Stimulated activated CD4-positive, alpha-beta T cell treated with anti-CD3 and anti-CD28 coated beads, Interleukin-2, amount 100 ng/mL, for 4 hours (primary cell): Measurements from ENCODE around the gene RPL38.

Source experiments
- DNase-seq: peaks from one replicate; pipeline ENCODE4 v3.0.0-alpha.2; 2020; ENCODE audit warnings: low read depth

Gene RPL38

GRCh38 chr17:74211141-74211911, 7.8 kb downstream of the RPL38 start:
- DNase-seq: no peak

- no peak for DNase-seq
Measured at GRCh38 chr17:74211912-74212208, 8.4 kb downstream of the RPL38 start.

DNA sequence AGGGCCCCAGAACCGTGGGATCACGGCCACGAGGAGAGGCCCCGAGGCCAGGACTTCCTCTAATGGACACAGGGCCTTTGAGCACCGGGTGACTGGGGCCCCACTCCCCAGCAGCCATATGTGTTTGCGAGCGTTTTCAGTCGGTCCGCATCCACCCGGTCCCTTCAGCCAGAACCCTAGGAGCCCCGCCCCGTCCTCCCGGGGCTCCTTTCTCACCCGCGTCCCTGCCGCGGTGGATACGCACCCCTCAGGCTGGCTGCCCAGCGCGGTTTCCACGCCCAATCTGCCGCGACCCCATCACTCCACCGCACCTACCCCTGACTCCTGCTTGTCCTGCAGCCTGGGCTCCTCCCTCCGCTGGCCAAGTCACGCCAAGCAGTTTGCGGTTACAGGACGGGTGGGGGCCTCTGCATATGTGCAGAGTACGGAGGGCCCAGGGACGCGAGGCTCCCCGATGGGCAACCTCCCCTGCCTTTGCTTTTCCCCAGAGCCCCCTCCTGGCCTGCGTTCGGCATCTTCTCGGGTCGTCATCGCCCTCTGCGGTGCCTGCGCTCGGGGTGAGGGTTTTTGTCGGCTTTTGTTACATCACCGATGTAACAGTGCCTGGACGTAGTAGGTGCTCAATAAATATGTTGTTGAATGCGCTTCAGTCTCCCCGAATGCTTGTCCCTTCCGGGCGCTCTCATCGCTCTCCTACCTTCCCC, 8.9 kb downstream of the RPL38 start:
- no peak for DNase-seq

DNA sequence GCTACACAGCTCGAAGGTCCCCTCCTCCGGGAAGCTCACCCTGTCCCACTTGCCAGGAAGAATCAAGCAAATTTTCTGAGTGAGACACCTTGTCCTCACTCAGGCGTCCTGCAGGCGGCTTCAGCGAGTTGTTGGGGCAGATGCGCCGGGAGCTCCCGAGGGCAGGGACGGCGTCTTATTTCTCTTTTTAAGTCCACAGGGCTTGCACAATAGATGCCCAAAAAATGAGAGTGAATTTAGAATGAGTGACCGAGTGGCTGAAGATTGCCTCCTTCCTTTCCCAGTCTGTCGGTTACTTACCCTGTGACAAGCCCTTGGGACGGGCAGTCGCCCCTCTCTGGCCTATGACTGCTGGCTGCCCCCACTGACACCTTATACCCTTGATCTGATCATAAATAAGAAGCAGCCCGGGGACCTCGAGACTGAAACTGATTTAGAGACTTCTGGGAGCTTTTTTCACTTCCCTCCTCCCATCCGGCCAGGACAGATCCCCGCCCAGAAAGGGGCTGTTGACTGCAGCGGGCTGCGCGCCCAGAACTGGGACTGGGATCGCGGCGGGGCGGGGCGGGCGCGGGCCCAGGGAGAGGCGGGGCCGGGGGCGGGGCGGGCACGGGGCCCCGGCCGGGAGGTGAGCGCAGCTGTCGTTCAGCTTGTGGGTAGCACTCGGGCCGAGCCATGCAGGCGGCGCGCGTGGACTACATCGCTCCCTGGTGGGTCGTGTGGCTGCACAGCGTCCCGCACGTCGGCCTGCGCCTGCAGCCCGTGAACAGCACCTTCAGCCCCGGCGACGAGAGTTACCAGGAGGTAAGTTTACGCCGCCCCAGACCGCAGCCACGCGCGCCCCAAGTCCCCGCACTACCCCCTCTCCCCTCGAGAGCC, 9.7 kb downstream of the RPL38 start, which contains the start of gene TTYH2:
TSS of gene TTYH2 (plus strand) at position 659 of the 879 bp plus-strand sequence. CDS start at position 676, 17 bp downstream.
- peak; percentile 54 for DNase-seq

GRCh38 chr17:74213861-74214391, 10.4 kb downstream of the RPL38 start:
- DNase-seq: no peak

DNA sequence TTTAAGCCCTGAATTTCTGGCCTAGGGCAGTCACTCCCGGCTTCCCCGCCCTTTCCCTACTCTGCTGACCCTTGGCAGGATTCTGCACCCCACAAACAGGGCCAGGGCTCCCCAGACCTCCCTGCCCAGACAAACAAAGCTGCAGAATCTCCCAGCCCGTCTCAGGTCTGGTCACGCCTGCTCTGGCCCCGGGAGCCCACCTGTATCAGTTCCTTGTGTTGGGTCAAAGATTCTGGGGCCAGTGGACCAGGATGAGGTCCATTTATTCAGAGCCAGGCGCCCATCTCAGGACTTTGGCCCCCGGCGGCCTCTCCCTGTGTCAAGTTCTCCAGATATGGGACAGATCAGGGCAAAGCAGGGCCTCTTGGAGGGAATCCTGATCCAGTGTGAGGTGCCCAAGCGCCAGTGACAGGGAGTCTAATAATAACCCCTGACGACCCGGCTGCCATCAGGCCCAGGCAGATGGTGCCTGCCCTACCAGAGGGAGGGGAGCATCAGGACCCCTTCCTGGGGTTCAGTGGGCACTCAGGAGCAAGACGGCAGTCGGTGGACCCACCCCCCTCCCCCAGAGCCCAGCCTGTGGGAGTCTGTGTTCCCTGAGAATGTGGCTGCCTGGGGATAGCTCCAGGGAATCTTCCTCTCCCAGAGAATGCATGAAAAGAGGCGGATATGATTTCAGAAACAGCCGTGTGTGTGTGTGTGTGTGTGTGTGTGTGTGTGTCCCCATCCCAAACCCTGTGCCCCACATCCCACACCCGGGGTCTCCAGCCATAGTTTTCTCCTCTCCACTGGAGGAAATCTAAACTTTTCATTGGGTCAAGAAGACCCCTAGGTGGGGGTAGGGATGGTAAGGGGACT, 11.2 kb downstream of the RPL38 start:
- no peak for DNase-seq

DNA sequence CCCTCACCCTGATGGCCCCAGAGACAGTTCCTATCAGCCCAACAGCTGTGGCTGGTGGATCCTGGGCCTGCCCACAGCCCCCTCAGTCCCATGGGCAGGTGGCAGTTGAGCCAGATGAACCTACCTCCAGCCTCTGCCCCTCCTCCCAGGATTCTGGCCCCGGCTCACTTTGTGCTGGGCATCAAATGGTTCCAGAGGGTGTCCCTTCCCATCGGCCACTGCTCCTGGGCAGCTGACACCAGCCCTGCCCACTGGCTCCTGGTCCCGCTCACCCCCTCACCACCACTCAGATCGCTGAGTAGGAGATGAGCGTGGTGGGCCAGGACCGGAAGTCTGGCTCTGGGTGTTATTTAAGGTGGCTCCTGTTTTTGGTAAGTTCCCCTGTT, 11.9 kb downstream of the RPL38 start:
- DNase-seq: no peak

GRCh38 chr17:74216505-74216904, 13.0 kb downstream of the RPL38 start:
- DNase-seq: no peak

DNA sequence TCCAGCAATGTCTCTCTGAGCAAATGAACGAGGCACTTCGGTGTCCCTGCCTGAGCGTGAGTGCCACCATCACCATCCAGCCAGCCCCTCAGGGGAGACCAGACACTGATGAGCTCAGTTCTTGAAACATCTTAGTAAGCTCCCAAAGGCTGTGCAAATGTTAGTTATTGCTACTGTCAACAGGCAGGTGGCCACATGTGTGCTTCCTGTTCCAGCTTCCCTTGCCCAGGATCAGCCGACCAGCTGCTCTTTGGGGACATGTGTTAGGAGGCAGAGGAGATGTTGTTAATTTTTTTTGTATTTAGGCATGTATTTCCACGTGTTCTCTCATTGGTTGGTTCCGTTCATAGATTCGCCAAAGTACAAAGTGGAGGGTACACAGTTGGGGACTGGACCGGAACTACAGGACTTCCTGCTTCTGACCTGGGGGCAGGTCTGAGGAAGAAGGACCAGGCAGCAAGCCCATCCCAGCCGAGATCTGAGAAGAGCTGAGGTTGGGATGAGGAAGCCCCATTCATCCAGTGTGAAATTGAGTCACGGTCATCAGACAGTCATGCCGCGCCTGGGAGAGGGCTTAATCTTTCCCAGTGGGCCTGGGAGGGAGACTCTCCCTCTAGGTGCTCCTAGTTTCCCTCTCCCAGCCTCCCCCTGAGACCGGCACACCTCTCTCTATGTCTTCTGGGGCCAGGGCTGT, 13.7 kb downstream of the RPL38 start:
- DNase-seq: no peak

DNA sequence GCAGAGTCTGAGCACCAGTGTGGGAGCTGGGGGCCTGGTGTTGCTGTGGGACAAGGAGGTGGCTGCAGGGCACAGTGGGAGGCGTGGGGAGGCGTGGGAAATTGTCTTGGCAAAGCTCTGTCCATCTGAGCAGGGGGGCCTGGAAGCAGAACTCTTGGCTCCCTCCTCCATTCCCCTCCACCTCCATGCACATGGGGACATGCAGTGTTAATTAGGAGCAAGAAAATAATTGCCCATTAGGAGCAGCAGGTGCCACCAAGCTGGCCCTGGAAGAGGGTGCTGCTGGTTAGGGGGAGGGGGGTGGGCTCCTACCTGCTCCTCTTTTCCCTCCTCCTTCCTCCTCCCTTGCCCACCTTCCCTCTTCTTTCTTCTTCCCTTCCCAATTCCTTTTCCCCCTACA, 14.4 kb downstream of the RPL38 start:
- DNase-seq: no peak

DNA sequence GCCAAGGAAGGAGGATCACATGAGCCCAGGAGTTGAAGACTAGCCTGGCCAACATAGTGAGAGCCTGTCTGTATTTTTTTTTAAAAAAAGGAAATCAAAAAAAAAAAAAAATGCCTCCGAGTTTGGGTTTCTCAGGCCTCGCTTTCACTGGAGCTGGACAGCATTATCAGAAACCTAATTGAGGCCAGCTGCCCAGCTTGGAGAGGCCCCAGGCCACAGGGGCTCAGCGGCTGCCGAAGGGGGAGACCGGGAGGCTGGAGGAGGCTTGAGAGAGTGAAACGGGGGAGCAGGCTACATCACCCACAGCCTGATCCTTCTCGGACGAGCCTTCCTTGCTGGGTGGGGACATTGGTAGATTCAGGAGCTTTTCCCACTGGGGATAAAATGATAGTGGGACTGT, 15.0 kb downstream of the RPL38 start:
- no peak for DNase-seq

DNA sequence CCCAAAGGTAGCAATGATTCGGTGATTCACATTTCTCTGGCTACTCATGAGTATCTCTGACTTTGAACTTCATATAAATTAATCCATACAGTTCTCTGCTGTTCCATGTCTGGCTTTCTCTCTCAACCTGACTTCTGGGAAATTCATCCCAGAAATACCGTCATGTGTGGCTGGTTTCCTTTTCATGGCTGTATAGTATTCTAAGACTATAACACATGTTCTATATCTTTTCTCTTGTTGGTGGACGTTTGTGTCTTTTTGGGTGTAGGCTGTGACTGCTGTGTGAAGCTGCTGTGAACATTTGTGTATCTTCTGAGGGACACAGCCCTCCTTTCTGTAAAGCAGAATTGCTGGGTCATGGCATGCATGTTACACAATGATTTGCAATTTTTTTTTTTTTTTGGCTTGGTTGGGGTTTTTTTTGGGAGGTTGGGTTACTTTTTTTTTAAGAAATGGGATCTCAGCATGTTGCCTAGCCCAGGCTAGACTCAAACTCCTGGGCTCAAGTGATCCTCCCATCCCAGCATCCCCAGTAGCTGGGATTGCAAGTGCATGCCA, 16.2 kb downstream of the RPL38 start:
- no peak for DNase-seq

DNA sequence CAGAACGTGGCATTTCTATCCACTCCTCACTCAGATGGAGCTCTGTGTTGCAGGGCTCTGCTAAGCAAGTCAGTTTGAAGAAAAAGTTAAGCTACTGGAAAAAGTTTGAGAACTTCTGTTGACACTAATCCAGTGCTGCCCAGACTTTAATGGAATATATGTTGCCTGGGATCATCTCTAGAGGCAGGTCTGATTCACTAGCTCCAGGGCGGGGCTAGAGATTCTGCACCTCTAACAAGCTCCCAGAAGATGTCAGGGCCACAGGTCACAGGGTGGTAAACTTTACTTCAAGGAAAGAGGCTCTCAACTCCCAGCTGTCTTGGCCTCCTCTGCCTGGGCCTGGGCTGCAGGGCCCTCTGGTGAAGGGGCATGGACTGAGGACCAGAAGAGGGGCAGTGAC, 16.7 kb downstream of the RPL38 start:
- no peak for DNase-seq

DNA sequence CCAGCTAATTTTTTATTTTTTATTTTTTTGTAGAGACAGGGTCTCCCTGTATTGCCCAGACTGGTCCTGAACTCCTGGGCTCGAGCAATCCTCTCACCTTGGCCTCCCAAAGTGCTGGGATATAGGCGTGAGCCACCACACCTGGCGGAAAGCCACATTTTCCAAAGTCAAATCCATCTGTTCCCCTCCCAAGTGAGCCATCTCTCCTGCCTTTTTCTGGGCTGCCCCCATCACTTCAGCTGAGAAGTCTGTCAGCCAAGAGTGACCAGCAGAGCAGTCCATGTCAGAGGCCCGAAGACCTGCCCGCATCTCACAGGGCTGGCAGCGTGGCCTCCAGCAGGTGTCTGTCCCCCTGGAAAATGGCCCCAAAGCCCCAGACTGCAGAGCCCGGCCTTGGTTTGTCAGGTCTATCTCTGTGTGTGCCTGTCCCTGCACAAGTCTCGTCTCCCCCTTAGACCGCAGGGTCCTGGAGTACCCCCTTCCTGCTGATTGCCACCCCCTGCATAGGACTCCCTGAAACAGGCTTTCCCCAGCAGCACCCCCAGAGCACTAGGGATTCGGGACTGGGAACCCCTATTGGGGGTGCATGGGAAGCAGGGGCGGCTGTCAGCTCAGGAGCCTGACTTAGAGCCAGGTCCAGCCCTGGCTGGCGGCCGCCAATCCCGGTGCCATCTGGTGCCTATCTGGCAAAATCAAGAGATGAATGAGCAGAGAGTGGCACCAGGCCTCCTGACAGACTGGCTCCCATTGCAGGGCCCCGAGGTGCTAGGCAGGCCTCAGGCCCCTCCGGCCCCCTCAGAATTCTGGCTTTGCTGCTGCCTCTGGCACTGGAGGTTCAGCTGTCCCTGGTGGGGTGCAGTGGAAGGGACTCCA, 17.7 kb downstream of the RPL38 start:
- no peak for DNase-seq

GRCh38 chr17:74222399-74222798, 18.9 kb downstream of the RPL38 start:
- DNase-seq: no peak

GRCh38 chr17:74223901-74224300, 20.4 kb downstream of the RPL38 start:
- DNase-seq: no peak

- DNase-seq: no peak
Measured at GRCh38 chr17:74224959-74225725, 21.7 kb downstream of the RPL38 start.

DNA sequence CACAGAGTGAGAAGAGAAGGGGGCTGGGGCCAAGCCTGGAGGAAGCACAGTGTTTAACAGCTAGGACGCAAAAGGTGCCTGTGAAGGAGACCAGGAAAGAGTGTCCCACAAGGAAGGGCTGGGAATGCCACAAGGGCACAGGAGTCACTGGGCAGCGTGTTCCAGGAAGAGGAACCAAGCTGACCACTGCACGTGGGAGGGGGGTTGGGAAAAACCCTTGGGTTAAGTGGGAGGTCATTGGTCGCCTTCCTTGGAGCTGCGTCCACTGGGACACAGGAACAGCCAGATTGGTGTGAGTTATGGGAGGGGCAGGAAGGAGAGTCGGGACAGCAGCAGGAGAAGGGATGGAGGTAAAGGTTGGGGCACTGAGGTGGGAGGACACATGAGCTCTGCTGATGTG, 22.8 kb downstream of the RPL38 start:
- no peak for DNase-seq
